GM19351 (cell line): ENCODE results near the gene WNT8A.

Experiments
- ATAC-seq: cut with Tn5 transposase; IDR thresholded peaks from one replicate; pipeline ENCODE4 v1.9.1; 2021; ENCODE audit warnings: mild to moderate bottlenecking, moderate library complexity; ENCODE audit not compliant: unreplicated experiment

WNT8A gene

DNA sequence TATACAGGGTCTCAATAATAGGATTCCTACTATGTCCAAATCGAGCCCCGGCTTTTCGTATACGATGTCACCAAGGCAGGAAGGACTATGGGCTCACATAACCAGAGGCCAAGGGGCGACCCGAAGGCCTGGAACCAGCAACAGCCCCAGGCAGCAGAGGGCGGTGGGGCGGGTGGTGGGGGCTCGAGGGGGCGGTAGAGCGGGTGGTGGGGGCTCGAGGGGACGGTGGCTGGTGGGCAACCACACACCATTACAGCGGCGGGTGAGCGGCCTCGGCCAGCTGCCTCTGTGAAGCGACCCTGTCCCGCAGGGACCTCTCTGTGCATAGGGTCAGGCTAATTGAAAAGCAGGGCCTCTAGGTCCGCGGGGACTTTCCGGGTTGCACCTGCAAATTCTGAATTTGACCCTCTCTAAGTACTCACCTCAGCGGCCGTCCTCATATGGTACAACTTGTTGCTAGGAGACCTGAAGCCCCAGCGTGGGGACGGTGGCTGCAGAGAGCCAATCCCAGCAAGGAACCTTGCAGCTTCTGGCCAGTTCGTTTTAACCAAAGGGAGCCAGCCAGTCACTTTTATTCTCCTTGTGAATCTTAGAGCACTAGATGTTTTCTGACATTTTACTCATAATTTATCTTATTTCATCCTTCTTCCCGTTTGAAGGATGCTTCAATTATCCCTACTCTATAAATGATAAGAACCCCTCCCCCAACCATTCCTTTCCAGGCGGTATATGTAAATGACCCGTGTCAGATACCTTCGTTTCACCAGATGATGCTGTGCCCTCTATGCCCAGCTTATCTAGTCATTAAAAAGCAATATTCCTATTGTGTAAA lies 55.3 kb downstream of the WNT8A start, which contains the start of gene NME5:
Gene NME5, minus strand, starts transcription at position 480 of the 832 bp plus-strand sequence. CDS start 648 bp downstream, outside the sequence.
- peak; percentile 79 for ATAC-seq

DNA sequence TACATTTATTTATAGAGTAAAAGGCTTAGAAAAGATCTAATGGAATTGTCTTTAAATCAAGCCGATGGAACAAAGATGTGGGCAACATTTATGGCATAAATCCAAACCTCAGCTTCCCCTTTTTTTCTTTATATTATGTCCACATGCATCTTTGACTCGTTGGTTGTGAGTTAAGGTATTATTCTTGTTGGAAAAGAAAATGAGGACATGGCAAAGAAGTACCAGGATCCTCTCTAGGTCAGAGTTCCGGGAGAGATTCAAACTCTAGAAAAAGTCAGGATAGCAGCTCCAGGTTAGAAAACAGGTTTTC lies 55.9 kb downstream of the WNT8A start:
- no peak for ATAC-seq

DNA sequence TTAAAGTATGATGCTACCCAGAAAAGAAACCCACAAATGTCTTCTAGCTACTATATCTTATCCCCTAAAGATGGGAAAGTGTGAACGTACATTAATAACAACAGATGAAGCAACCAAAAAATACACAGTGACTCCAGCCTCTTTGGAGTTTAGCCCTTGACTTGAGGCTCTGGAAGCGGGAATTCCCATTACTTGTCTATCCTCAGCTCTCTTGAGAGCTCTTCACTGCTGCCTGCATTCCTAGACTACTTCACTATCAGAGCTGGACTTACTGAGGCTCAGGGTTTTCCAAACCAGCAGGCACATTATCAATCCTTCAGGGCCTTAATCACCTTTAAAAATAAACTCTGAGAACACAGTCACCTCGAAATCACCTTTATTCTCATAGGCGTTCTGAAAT lies 56.4 kb downstream of the WNT8A start:
- no peak for ATAC-seq
